Neuronal stem cell (in vitro differentiated cells): Measurements from ENCODE around the gene DUS1L.

Experiments used
- DNase-seq: peaks from one replicate; pipeline ENCODE4 v3.0.0-alpha.2; 2013; ENCODE audit warnings: low spot score
- H2AFZ ChIP-seq: one replicate; pipeline ENCODE4 v1.6.1; 2013; ENCODE audit warnings: mild to moderate bottlenecking, low read length, inconsistent platforms
- H2AK5ac ChIP-seq: 2 replicates; pipeline ENCODE4 v1.6.1; 2013; ENCODE audit warnings: low read depth, mild to moderate bottlenecking, inconsistent platforms, low read length, moderate library complexity, mixed read lengths
- H2BK120ac ChIP-seq: 2 replicates; pipeline ENCODE4 v1.6.1; 2013; ENCODE audit warnings: low read depth, mild to moderate bottlenecking, inconsistent platforms, low read length, moderate library complexity, mixed read lengths
- H2BK12ac ChIP-seq: one replicate; pipeline ENCODE4 v1.6.1; 2013; ENCODE audit warnings: low read length, inconsistent platforms
- H2BK15ac ChIP-seq: 2 replicates; pipeline ENCODE4 v1.6.1; 2013; ENCODE audit warnings: mild to moderate bottlenecking, low read length, inconsistent platforms, mixed read lengths
- H2BK5ac ChIP-seq: one replicate; pipeline ENCODE4 v1.6.1; 2013; ENCODE audit warnings: inconsistent platforms, mild to moderate bottlenecking, low read length, moderate library complexity
- H3K14ac ChIP-seq: one replicate; pipeline ENCODE4 v1.6.1; 2013; ENCODE audit warnings: low read length, inconsistent platforms
- H3K18ac ChIP-seq: 2 replicates; pipeline ENCODE4 v1.6.1; 2013; ENCODE audit warnings: low read length, inconsistent platforms
- H3K23ac ChIP-seq: 2 replicates; pipeline ENCODE4 v1.6.1; 2013; ENCODE audit warnings: low read depth, mild to moderate bottlenecking, mixed read lengths, low read length, inconsistent platforms; ENCODE audit not compliant: poor library complexity
- H3K27ac ChIP-seq: replicated peaks from 3 replicates; pipeline ENCODE4 v1.5.1; 2013; ENCODE audit warnings: low read length, inconsistent platforms
- H3K27me3 ChIP-seq, 3 experiments: 2 replicates each; pipeline ENCODE4 v1.6.1; 2013; ENCODE audit warnings: low read length in 3 of 3, mild to moderate bottlenecking in 2 of 3, inconsistent platforms in 1 of 3, low read depth in 1 of 3, mixed read lengths in 1 of 3, moderate library complexity in 1 of 3; ENCODE audit not compliant: control insufficient read depth in 3 of 3, insufficient read depth in 3 of 3
- H3K36me3 ChIP-seq, 2 donors: replicated peaks in 1 of 2; 2 replicates each; pipeline ENCODE4 v1.6.1; 2013; ENCODE audit warnings: low read length in 2 of 2; ENCODE audit not compliant: control insufficient read depth in 2 of 2, insufficient read depth in 2 of 2
- H3K4ac ChIP-seq: 2 replicates; pipeline ENCODE4 v1.6.1; 2013; ENCODE audit warnings: inconsistent platforms, mild to moderate bottlenecking, low read length, moderate library complexity
- H3K4me1 ChIP-seq, 2 donors: 1 replicate in 1 of 2; 2 replicates in 1 of 2; pipeline ENCODE4 v1.6.1; 2013; ENCODE audit warnings: low read length in 2 of 2, low read depth in 1 of 2; ENCODE audit not compliant: control insufficient read depth in 2 of 2, insufficient read depth in 1 of 2
- H3K4me2 ChIP-seq: one replicate; pipeline ENCODE4 v1.6.1; 2013; ENCODE audit warnings: mild to moderate bottlenecking, low read length, inconsistent platforms; ENCODE audit not compliant: insufficient read depth, poor library complexity, severe bottlenecking
- H3K4me3 ChIP-seq, 2 donors: 2 replicates each; pipeline ENCODE4 v1.5.1; 2013; ENCODE audit warnings: low read length in 2 of 2, mild to moderate bottlenecking in 2 of 2, inconsistent platforms in 1 of 2, moderate library complexity in 1 of 2
- H3K79me1 ChIP-seq: one replicate; pipeline ENCODE4 v1.6.1; 2013; ENCODE audit warnings: low read depth, mild to moderate bottlenecking, inconsistent platforms, low read length, moderate library complexity
- H3K9ac ChIP-seq: one replicate; pipeline ENCODE4 v1.6.1; 2013; ENCODE audit warnings: mild to moderate bottlenecking, low read depth, low read length, inconsistent platforms; ENCODE audit not compliant: poor library complexity
- H3K9me3 ChIP-seq, 2 donors: replicated peaks in 1 of 2; 2 replicates each; pipeline versions ENCODE3 to v1.6.1; 2013; ENCODE audit warnings: low read length in 2 of 2, mild to moderate bottlenecking in 2 of 2, inconsistent platforms in 1 of 2, low read depth in 1 of 2, mixed read lengths in 1 of 2, moderate library complexity in 1 of 2; ENCODE audit not compliant: control insufficient read depth in 2 of 2, insufficient read depth in 1 of 2
- H4K8ac ChIP-seq: one replicate; pipeline ENCODE4 v1.6.1; 2013; ENCODE audit warnings: low read depth, mild to moderate bottlenecking, inconsistent platforms, low read length, moderate library complexity
- H4K91ac ChIP-seq: one replicate; pipeline ENCODE4 v1.6.1; 2013; ENCODE audit warnings: low read length, low read depth, mild to moderate bottlenecking, inconsistent platforms; ENCODE audit not compliant: poor library complexity
- WGBS, 2 donors: extraction: QIAGEN DNeasy Blood & Tissue Kit; methylation state at CpG; one replicate each; pipeline ENCODE4 v1.1.7; 2013; ENCODE audit warnings: missing lambda C conversion rate in 2 of 2, mixed read lengths in 1 of 2; ENCODE audit not compliant: insufficient read length in 2 of 2, insufficient replicate concordance in 1 of 2; ENCODE audit errors: extremely low coverage in 2 of 2; 5-methylcytosine and 5-hydroxymethylcytosine counted together

The DUS1L gene

DNA sequence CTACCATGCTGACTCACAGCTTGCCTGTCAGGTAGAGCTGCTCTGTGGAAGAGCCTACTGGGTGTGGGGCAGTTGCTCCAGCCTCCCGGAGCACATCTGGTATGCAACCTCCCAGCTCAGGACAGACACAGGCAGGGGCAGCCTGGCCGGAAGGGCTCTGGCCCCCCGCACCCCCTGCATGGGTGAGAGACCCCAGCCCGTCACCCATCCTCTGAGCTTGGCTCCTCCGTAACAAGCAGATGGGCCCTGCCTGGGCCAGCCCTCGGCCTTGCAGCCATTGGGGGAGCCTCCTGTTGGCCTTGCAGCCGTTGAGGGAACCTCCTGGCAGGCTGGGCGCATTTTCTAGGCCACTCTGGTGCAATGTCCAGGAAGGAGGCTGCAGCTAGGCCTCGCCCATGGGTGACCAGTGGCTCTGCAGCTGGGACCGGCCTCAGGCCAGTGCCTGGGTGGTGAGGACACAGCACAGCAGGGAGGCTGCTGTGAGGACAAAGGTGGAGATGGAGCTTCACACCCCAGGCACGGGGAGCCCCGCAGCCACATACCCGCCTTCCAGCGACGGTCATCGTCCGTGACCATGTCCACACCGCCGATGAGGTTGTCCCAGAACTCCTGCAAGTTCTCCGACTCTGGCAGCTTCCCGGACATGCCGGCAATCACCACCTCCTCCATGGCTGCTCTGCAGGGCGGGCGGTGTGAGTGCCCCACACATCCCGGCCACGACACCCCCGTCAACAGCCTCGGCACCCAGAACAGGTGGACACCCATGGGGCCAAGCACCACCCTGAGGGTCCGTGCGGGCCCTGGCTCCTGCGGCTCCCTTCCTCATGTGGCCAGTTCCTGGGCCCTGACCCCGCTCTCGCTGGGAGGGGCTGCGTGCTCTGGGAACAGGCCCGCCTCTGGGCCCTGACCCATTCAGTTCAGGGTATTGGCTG, 30.4 kb upstream of the DUS1L start:
- Histone ChIP-seq H3K18ac (peak overlapping the region; percentile 95), H4K8ac (no peak overlapping the region), H3K4me2 (peak overlapping the region; percentile 87), H3K36me3 (peaks cover 45 to 60% of the 10 kb centered on the region in 2 donors), H3K14ac (peak overlapping the region; percentile 94), H3K4me1 (peaks cover 29 to 31% of the 10 kb centered on the region in 2 donors), H2BK120ac (no peak overlapping the region), H3K23ac (peak overlapping the region; percentile 99), H3K79me1 (peaks cover 48% of the 10 kb centered on the region), H2BK5ac (peak overlapping the region; percentile 60), H2AK5ac (peak overlapping the region; percentile 94), H3K27me3 (no peaks in the 10 kb centered on the region), H3K9me3 (peaks cover 0 to 3% of the 10 kb centered on the region in 2 donors), H2BK12ac (no peak overlapping the region), H2BK15ac (peak overlapping the region; percentile 58), H3K27ac (no peak overlapping the region), H3K4me3 (peak overlapping the region; percentile 94 to 97), H3K4ac (no peak overlapping the region), H3K9ac (peak overlapping the region; percentile 98), H4K91ac (no peak overlapping the region), H2AFZ (no peak overlapping the region)
- WGBS, 2 donors, result no CpG with 5 or more reads among the region's 35 CpGs
- DNase-seq, result no peak

DNA sequence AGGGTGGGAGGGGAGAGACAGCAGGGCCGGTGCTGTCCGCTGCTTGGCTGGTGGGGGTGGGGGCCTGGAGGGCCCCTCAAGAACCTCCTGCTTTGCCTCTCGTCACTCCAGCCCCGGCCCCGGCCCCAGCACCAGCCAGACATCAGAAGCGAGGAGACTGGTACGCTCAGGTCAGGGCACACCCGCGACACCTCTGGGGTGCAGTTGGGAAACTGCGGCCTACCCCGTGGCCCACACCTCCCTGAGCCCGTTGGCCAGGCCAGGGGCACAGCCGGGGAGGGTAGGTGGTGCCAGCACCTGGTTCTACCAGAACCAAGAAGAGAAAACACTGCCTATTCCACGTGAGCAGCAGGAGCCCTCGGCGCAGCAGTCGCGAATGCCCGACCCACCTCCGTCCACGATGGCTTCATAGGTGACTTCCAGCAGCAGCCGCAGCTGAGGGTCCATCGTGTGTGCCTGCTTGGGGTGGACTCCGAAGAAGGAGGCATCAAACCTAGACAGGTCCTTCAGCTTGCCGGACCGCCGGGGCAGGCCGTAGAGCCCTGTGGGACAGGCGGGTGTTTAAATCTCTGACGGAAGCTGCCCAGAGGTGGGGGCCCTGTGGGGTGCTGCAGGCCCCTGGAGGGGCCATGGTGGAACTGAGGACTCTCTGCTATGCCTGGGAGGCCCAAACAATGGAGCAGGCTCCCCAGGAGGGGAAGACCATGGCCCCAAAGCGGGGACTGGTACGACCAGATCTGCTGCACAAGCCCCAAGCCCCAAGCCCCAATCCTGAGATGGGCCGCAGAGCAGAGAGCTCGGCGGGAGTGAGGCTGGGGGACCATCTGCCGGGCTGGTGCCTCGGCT, 29.6 kb upstream of the DUS1L start:
- peak overlapping the region; percentile 75 for H3K14ac ChIP-seq
- H2BK120ac ChIP-seq, result no peak overlapping the region
- no CpG with 5 or more reads among the region's 37 CpGs for WGBS, 2 donors
- no peak overlapping the region for H4K8ac ChIP-seq
- H2AFZ ChIP-seq, result no peak overlapping the region
- H3K36me3 ChIP-seq, result peaks cover 53 to 69% of the 10 kb centered on the region in 2 donors
- H3K9me3 ChIP-seq, result no peaks in the 10 kb centered on the region
- H3K23ac ChIP-seq, result peak overlapping the region; percentile 99
- H3K79me1 ChIP-seq, result peaks cover 48% of the 10 kb centered on the region
- H3K27ac ChIP-seq, result no peak overlapping the region
- peak overlapping the region; percentile 98 for H3K9ac ChIP-seq
- peak overlapping the region; percentile 52 to 94 for H3K4me3 ChIP-seq
- H3K27me3 ChIP-seq, result no peaks in the 10 kb centered on the region
- H2BK12ac ChIP-seq, result no peak overlapping the region
- no peak overlapping the region for H4K91ac ChIP-seq
- H3K4ac ChIP-seq, result no peak overlapping the region
- peaks cover 25 to 31% of the 10 kb centered on the region in 2 donors for H3K4me1 ChIP-seq
- peak overlapping the region; percentile 87 for H3K4me2 ChIP-seq
- no peak for DNase-seq
- peak overlapping the region; percentile 60 for H2BK5ac ChIP-seq
- H2BK15ac ChIP-seq, result no peak overlapping the region
- H2AK5ac ChIP-seq, result no peak overlapping the region
- peak overlapping the region; percentile 95 for H3K18ac ChIP-seq

DNA sequence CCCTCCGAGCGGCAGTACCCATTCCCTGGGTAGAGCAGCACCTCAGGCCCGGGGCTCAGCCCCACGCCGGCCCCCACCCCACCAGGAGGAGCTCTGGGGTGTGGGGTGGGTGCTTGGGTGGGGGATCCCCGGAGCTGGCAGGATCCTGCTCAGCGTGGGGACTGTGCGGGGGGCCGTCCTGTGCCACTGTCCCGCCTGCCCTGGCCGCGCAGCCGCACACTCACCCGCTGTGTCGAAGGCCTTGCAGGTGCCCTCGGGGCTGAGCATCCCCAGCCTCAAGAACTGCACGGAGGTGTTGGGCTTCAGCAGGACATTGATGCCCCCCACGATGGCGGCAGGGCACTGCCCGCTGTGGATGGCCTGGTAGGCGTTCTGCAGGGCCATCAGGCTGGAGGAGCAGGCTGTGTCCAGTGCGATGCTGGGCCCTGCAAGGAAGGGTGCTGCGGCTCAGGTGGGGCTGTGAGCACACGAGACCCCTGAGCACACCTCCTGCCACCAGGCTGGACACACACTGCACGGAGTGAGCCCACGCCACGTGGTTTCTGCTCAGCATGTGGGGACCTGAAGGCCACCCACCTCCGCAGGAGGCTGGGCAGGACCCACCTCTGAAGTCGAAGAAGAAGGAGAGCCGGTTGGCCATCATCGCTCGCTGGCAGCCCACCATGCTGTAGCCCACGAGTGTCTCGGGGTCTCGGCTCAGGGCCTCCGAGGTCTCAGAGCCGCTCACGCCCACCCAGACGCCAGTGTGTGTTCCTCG, 27.6 kb upstream of the DUS1L start:
- peak overlapping the region; percentile 48 for H3K18ac ChIP-seq
- H3K36me3 ChIP-seq, result peaks cover 73 to 89% of the 10 kb centered on the region in 2 donors
- H3K4me3 ChIP-seq, result peak overlapping the region in 1 of 2 donors; percentile 27
- H3K79me1 ChIP-seq, result peaks cover 61% of the 10 kb centered on the region
- no peak overlapping the region for H4K8ac ChIP-seq
- H3K4ac ChIP-seq, result no peak overlapping the region
- no peak overlapping the region for H4K91ac ChIP-seq
- no peaks in the 10 kb centered on the region for H3K27me3 ChIP-seq
- peak overlapping the region; percentile 93 for H2BK5ac ChIP-seq
- no peak overlapping the region for H3K4me2 ChIP-seq
- H2BK12ac ChIP-seq, result peak overlapping the region; percentile 41
- H3K9ac ChIP-seq, result peak overlapping the region; percentile 70
- no peak for DNase-seq
- no peak overlapping the region for H2BK120ac ChIP-seq
- peaks cover 13 to 23% of the 10 kb centered on the region in 2 donors for H3K4me1 ChIP-seq
- no peak overlapping the region for H2AK5ac ChIP-seq
- peak overlapping the region; percentile 96 for H3K23ac ChIP-seq
- no peak overlapping the region for H2BK15ac ChIP-seq
- no peak overlapping the region for H2AFZ ChIP-seq
- no peaks in the 10 kb centered on the region for H3K9me3 ChIP-seq
- no peak overlapping the region for H3K27ac ChIP-seq
- H3K14ac ChIP-seq, result peak overlapping the region; percentile 38
- WGBS, 2 donors, result no CpG with 5 or more reads among the region's 40 CpGs
